ENCODE data around the gene IZUMO4.
"Not testable (repeated sequence)": the region's sequence is repeated elsewhere in the genome, so short reads cannot be mapped to it uniquely, and the experiment has no call there.

IZUMO4 gene

GRCh38 chr19:2081873-2082810 is 14.6 kb upstream of the IZUMO4 start:
- DNase-seq (ENCODE audit: low read depth, low spot score) = no peak

GRCh38 chr19:2083174-2083854 is 13.4 kb upstream of the IZUMO4 start:
- DNase-seq (ENCODE audit: low read depth, low spot score) = no peak

GRCh38 chr19:2084993-2085720 is 11.6 kb upstream of the IZUMO4 start:
- DNase-seq (ENCODE audit: low read depth, low spot score) = no peak

- DNase-seq (ENCODE audit: low read depth, low spot score) = not testable (repeated sequence)
These were observed 9.8 kb upstream of the IZUMO4 start for GRCh38 chr19:2086695-2087620.

GRCh38 chr19:2087621-2088100 is 9.1 kb upstream of the IZUMO4 start:
- no peak for DNase-seq (ENCODE audit: low read depth, low spot score)

GRCh38 chr19:2089001-2089711 is 7.6 kb upstream of the IZUMO4 start:
- no peak for DNase-seq (ENCODE audit: low read depth, low spot score)

GRCh38 chr19:2089727-2090053 is 7.0 kb upstream of the IZUMO4 start:
- DNase-seq (ENCODE audit: low read depth, low spot score) = no peak

- DNase-seq (ENCODE audit: low read depth, low spot score) = not testable (repeated sequence)
These were observed 4.7 kb upstream of the IZUMO4 start for GRCh38 chr19:2091926-2092525.

- DNase-seq (ENCODE audit: low read depth, low spot score) = no peak
These were observed 658 bp upstream of the IZUMO4 start, which contains the start of gene MOB3A for GRCh38 chr19:2096034-2096479. Gene MOB3A (minus strand): TSS chr19:2096326. CDS start chr19:2078560, 17,766 bp downstream.

GRCh38 chr19:2097203-2097885 is 629 bp downstream of the IZUMO4 start:
- DNase-seq (ENCODE audit: low read depth, low spot score) = no peak

GRCh38 chr19:2097886-2098327 is 1.2 kb downstream of the IZUMO4 start:
- DNase-seq (ENCODE audit: low read depth, low spot score) = no peak

- DNase-seq (ENCODE audit: low read depth, low spot score) = no peak
These were observed 2.4 kb downstream of the IZUMO4 start for GRCh38 chr19:2099054-2099501.

GRCh38 chr19:2099937-2100718 is 3.4 kb downstream of the IZUMO4 start:
- no peak for DNase-seq (ENCODE audit: low read depth, low spot score)

- DNase-seq (ENCODE audit: low read depth, low spot score) = no peak
These were observed 4.0 kb downstream of the IZUMO4 start for GRCh38 chr19:2100719-2101061.

- no peak for DNase-seq (ENCODE audit: low read depth, low spot score)
These were observed 5.0 kb downstream of the IZUMO4 start for GRCh38 chr19:2101417-2102335.

- DNase-seq (ENCODE audit: low read depth, low spot score) = no peak
These were observed 6.5 kb downstream of the IZUMO4 start for GRCh38 chr19:2103045-2103707.
